GM18861 (cell line): ENCODE results near the gene SNN.

Experiments used
- ATAC-seq: cut with Tn5 transposase; IDR thresholded peaks from one replicate; pipeline ENCODE4 v1.9.1; 2021; ENCODE audit not compliant: unreplicated experiment

SNN gene

GRCh38 chr16:11666103-11667055 is 1.9 kb upstream of the SNN start:
- ATAC-seq = no peak

- ATAC-seq = no peak
These were observed 933 bp upstream of the SNN start for GRCh38 chr16:11667221-11667823.

- ATAC-seq = no peak
These were observed 546 bp downstream of the SNN start for GRCh38 chr16:11668623-11669379.

- no peak for ATAC-seq
These were observed 1.3 kb downstream of the SNN start for GRCh38 chr16:11669380-11670146.

GRCh38 chr16:11670171-11671131 is 2.2 kb downstream of the SNN start:
- no peak for ATAC-seq

GRCh38 chr16:11671271-11671670 is 3.0 kb downstream of the SNN start:
- ATAC-seq = no peak

- no peak for ATAC-seq
These were observed 3.4 kb downstream of the SNN start for GRCh38 chr16:11671676-11672075.

- no peak for ATAC-seq
These were observed 4.2 kb downstream of the SNN start for GRCh38 chr16:11672206-11673090.

- ATAC-seq = no peak
These were observed 5.1 kb downstream of the SNN start for GRCh38 chr16:11673091-11674000.

GRCh38 chr16:11674001-11674817 is 6.0 kb downstream of the SNN start:
- no peak for ATAC-seq

- ATAC-seq = no peak
These were observed 6.7 kb downstream of the SNN start for GRCh38 chr16:11674818-11675560.

GRCh38 chr16:11675561-11676511 is 7.6 kb downstream of the SNN start:
- no peak for ATAC-seq

- ATAC-seq = no peak
These were observed 8.5 kb downstream of the SNN start for GRCh38 chr16:11676799-11677198.

GRCh38 chr16:11677451-11677951 is 9.2 kb downstream of the SNN start:
- ATAC-seq = no peak
